Lung microvascular endothelial cell (primary cell): ENCODE data around the gene POTEJ. TPM values are rescaled to one million over a fixed set of nuclear protein-coding genes. Genes with fewer than 3 reads are reported as not detected.
"Not testable (repeated sequence)": the region's sequence is repeated elsewhere in the genome, so short reads cannot be mapped to it uniquely, and the experiment has no call there.

ENCODE experiments used
- DNase-seq, 2 donors: peaks; one replicate each; pipeline versions ENCODE4 v3.0.0 to v3.0.0-alpha.2; 2010; ENCODE audit warnings: low read depth in 2 of 2
- total RNA-seq: library from RNA; depleted of rRNA; stranded (reverse); fragments of >200 nt; gene quantifications from 2 replicates; pipeline ENCODE4 v1.2.1, GENCODE V29; 2014

The POTEJ gene
- total RNA-seq, 1 donor from 2014 or later, result 0.60 TPM

GRCh38 chr2:130601648-130602302, 9.5 kb upstream of the POTEJ start:
- not testable (repeated sequence) for DNase-seq

GRCh38 chr2:130608276-130609001, 2.8 kb upstream of the POTEJ start:
- not testable (repeated sequence) for DNase-seq

GRCh38 chr2:130609002-130609920, 2.0 kb upstream of the POTEJ start:
- not testable (repeated sequence) for DNase-seq

GRCh38 chr2:130610486-130610885, 754 bp upstream of the POTEJ start:
- not testable (repeated sequence) for DNase-seq

- DNase-seq, result not testable (repeated sequence)
Observed at GRCh38 chr2:130628784-130629475, 17.7 kb downstream of the POTEJ start.

- not testable (repeated sequence) for DNase-seq
Observed at GRCh38 chr2:130638973-130639372, 27.7 kb downstream of the POTEJ start.

- not testable (repeated sequence) for DNase-seq
Observed at GRCh38 chr2:130641688-130642087, 30.4 kb downstream of the POTEJ start.

GRCh38 chr2:130649285-130649684, 38.0 kb downstream of the POTEJ start:
- DNase-seq, result not testable (repeated sequence)

GRCh38 chr2:130664506-130664905, 53.3 kb downstream of the POTEJ start:
- DNase-seq, result not testable (repeated sequence)

- not testable (repeated sequence) for DNase-seq
Observed at GRCh38 chr2:130665596-130665995, 54.4 kb downstream of the POTEJ start.

GRCh38 chr2:130667516-130667915, 56.3 kb downstream of the POTEJ start:
- not testable (repeated sequence) for DNase-seq

- DNase-seq, result not testable (repeated sequence)
Observed at GRCh38 chr2:130670026-130670745, 58.9 kb downstream of the POTEJ start.

GRCh38 chr2:130692041-130692770, 81.0 kb downstream of the POTEJ start:
- DNase-seq, result not testable (repeated sequence)

- DNase-seq, result peak; percentile 3 to 54
Observed at GRCh38 chr2:130693474-130693873, 82.2 kb downstream of the POTEJ start.

GRCh38 chr2:130703250-130703649, 92.0 kb downstream of the POTEJ start:
- DNase-seq, result not testable (repeated sequence)

Other genes starting within 250 kb of the POTEJ start
- 0.22 and 0.79 TPM in 2 replicates for gene POTEI, start 102.1 kb upstream of the POTEJ start, total RNA-seq
- gene CFC1B, start 90.2 kb upstream of the POTEJ start, total RNA-seq, result not detected in 2 replicates
- not detected in 2 replicates for gene CFC1, start 11.9 kb upstream of the POTEJ start, total RNA-seq
- not detected in 2 replicates for gene GPR148, start 117.6 kb downstream of the POTEJ start, total RNA-seq
- not detected in 2 replicates for gene AMER3, start 144.1 kb downstream of the POTEJ start, total RNA-seq
- gene ARHGEF4, start 225.5 kb downstream of the POTEJ start, total RNA-seq, result under 0.01 and 2.2 TPM in 2 replicates